ENCODE measurements around the gene RICTOR. TPM values are rescaled to one million over a fixed set of nuclear protein-coding genes. Genes with fewer than 3 reads are reported as not detected.

RICTOR gene
- total RNA-seq, 2 donors from 2014 or later = 27.6 to 31.8 TPM

GRCh38 chr5:39025456-39025855, 48.7 kb downstream of the RICTOR start:
- Mint-ChIP-seq H3K27me3 (ENCODE audit: insufficient read depth) (no peaks in the 10 kb centered on the region), H3K36me3 (ENCODE audit: low read depth) (peaks cover 31% of the 10 kb centered on the region), H3K4me1 (peaks cover 33% of the 10 kb centered on the region), H3K4me3 (no peak overlapping the region), H3K27ac (no peak overlapping the region), H3K9me3 (peaks cover 33% of the 10 kb centered on the region)
- Histone ChIP-seq H3K36me3 (ENCODE audit: control insufficient read depth, insufficient read depth, low read length) (peaks cover 20% of the 10 kb centered on the region), H3K4me3 (ENCODE audit: low read length) (no peak overlapping the region), H3K27ac (ENCODE audit: low read depth, low read length) (no peak overlapping the region), H3K4me1 (ENCODE audit: control insufficient read depth, insufficient read depth, low read length) (peaks cover 14% of the 10 kb centered on the region), H3K9ac (ENCODE audit: extremely low read depth, low read length, poor library complexity, severe bottlenecking) (no peak overlapping the region), H3K27me3 (ENCODE audit: control insufficient read depth, insufficient read depth, low read length, poor library complexity, severe bottlenecking) (no peaks in the 10 kb centered on the region), H3K9me3 (ENCODE audit: control insufficient read depth, low read length) (peaks cover 50% of the 10 kb centered on the region)
- no peak for DNase-seq
- TF ChIP-seq CTCF (conservative IDR thresholded peaks at IDR 0.05) = no peak
- 92% methylated on average over 4 of the region's 4 CpGs; no CpG with 5 or more reads in 1 of the 2 experiments for WGBS, 2 experiments (ENCODE audit: insufficient coverage in 1 of 2, insufficient read length in 1 of 2)

- TF ChIP-seq CTCF (conservative IDR thresholded peaks at IDR 0.05) = no peak
- Mint-ChIP-seq H3K9me3 (peaks cover 31% of the 10 kb centered on the region), H3K27ac (peak overlapping the region; percentile 48)
Measured at GRCh38 chr5:39024884-39025283, 49.3 kb downstream of the RICTOR start.

GRCh38 chr5:39024005-39024404, 50.2 kb downstream of the RICTOR start:
- no peak overlapping the region for H3K4me3 Mint-ChIP-seq
- no peaks in the 10 kb centered on the region for H3K27me3 Mint-ChIP-seq (ENCODE audit: insufficient read depth)
- 77% methylated on average over 7 of the region's 7 CpGs; no CpG with 5 or more reads in 1 of the 2 experiments for WGBS, 2 experiments (ENCODE audit: insufficient coverage in 1 of 2, insufficient read length in 1 of 2)
- Histone ChIP-seq H3K4me1 (ENCODE audit: control insufficient read depth, insufficient read depth, low read length) (peaks cover 14% of the 10 kb centered on the region), H3K9me3 (ENCODE audit: control insufficient read depth, low read length) (peaks cover 37% of the 10 kb centered on the region), H3K27me3 (ENCODE audit: control insufficient read depth, insufficient read depth, low read length, poor library complexity, severe bottlenecking) (no peaks in the 10 kb centered on the region), H3K27ac (ENCODE audit: low read depth, low read length) (no peak overlapping the region), H3K36me3 (ENCODE audit: control insufficient read depth, insufficient read depth, low read length) (peaks cover 17% of the 10 kb centered on the region), H3K9ac (ENCODE audit: extremely low read depth, low read length, poor library complexity, severe bottlenecking) (no peak overlapping the region), H3K4me3 (ENCODE audit: low read length) (no peak overlapping the region)
- peak; percentile 55 for DNase-seq
- no peak for TF ChIP-seq CTCF (conservative IDR thresholded peaks at IDR 0.05)
- H3K36me3 Mint-ChIP-seq (ENCODE audit: low read depth) = peaks cover 30% of the 10 kb centered on the region
- H3K27ac Mint-ChIP-seq = no peak overlapping the region
- H3K4me1 Mint-ChIP-seq = peaks cover 33% of the 10 kb centered on the region
- peaks cover 28% of the 10 kb centered on the region for H3K9me3 Mint-ChIP-seq

More at GRCh38 chr5:39024884-39025283, 49.3 kb downstream of the RICTOR start:
- no peaks in the 10 kb centered on the region for H3K27me3 ChIP-seq (ENCODE audit: control insufficient read depth, insufficient read depth, low read length, poor library complexity, severe bottlenecking)
- H3K36me3 ChIP-seq (ENCODE audit: control insufficient read depth, insufficient read depth, low read length) = peaks cover 20% of the 10 kb centered on the region
- H3K4me1 ChIP-seq (ENCODE audit: control insufficient read depth, insufficient read depth, low read length) = peaks cover 14% of the 10 kb centered on the region
- H3K4me3 Mint-ChIP-seq = no peak overlapping the region
- H3K4me3 ChIP-seq (ENCODE audit: low read length) = no peak overlapping the region
- peaks cover 32% of the 10 kb centered on the region for H3K36me3 Mint-ChIP-seq (ENCODE audit: low read depth)
- no peak overlapping the region for H3K27ac ChIP-seq (ENCODE audit: low read depth, low read length)
- H3K4me1 Mint-ChIP-seq = peaks cover 33% of the 10 kb centered on the region
- DNase-seq = no peak
- H3K9me3 ChIP-seq (ENCODE audit: control insufficient read depth, low read length) = peaks cover 46% of the 10 kb centered on the region
- no peaks in the 10 kb centered on the region for H3K27me3 Mint-ChIP-seq (ENCODE audit: insufficient read depth)
- no peak overlapping the region for H3K9ac ChIP-seq (ENCODE audit: extremely low read depth, low read length, poor library complexity, severe bottlenecking)

All from endodermal cell (in vitro differentiated cells).